Measurements from ENCODE around the gene DNAJB14. TPM values are rescaled to one million over a fixed set of nuclear protein-coding genes. Genes with fewer than 3 reads are reported as not detected.

DNAJB14 gene
- total RNA-seq, 2 donors from 2014 or later: 35.6 to 45.2 TPM

GRCh38 chr4:99886146-99886545, 60.3 kb downstream of the DNAJB14 start:
- intact Hi-C loops (cut with DNase I): no loop called here
- no peak for DNase-seq (ENCODE audit: low spot score)

- intact Hi-C loops (cut with DNase I): no loop called here
- DNase-seq (ENCODE audit: low spot score): no peak
These were observed 60.7 kb downstream of the DNAJB14 start for GRCh38 chr4:99885687-99886086.

- DNase-seq (ENCODE audit: low spot score): no peak
- intact Hi-C loops (cut with DNase I): no loop called here
These were observed 61.3 kb downstream of the DNAJB14 start for GRCh38 chr4:99885063-99885664.

GRCh38 chr4:99879458-99879857, 67.0 kb downstream of the DNAJB14 start:
- intact Hi-C loops (cut with DNase I): no loop called here
- no peak for DNase-seq (ENCODE audit: low spot score)

- intact Hi-C loops (cut with DNase I): no loop called here
- no peak for DNase-seq (ENCODE audit: low spot score)
These were observed 67.8 kb downstream of the DNAJB14 start for GRCh38 chr4:99878604-99879003.

GRCh38 chr4:99876946-99877345, 69.5 kb downstream of the DNAJB14 start:
- no peak for DNase-seq (ENCODE audit: low spot score)
- intact Hi-C loops (cut with DNase I): no loop called here

GRCh38 chr4:99875071-99875470, 71.3 kb downstream of the DNAJB14 start:
- no peak for DNase-seq (ENCODE audit: low spot score)
- intact Hi-C loops (cut with DNase I): no loop called here

GRCh38 chr4:99872570-99872969, 73.8 kb downstream of the DNAJB14 start:
- intact Hi-C loops (cut with DNase I): no loop called here
- no peak for DNase-seq (ENCODE audit: low spot score)

- intact Hi-C loops (cut with DNase I): no loop called here
These were observed 78.3 kb downstream of the DNAJB14 start for GRCh38 chr4:99868126-99868596.

GRCh38 chr4:99863804-99864203, 82.6 kb downstream of the DNAJB14 start:
- no peak for DNase-seq (ENCODE audit: low spot score)
- intact Hi-C loops (cut with DNase I): no loop called here

More at GRCh38 chr4:99868126-99868596, 78.3 kb downstream of the DNAJB14 start:
- no peak for DNase-seq (ENCODE audit: low spot score)

GRCh38 chr4:99861120-99861905, 85.1 kb downstream of the DNAJB14 start:
- intact Hi-C loops (cut with DNase I): no loop called here
- DNase-seq (ENCODE audit: low spot score): no peak

- intact Hi-C loops (cut with DNase I): no loop called here
- no peak for DNase-seq (ENCODE audit: low spot score)
These were observed 85.9 kb downstream of the DNAJB14 start for GRCh38 chr4:99860521-99860920.

GRCh38 chr4:99859618-99860017, 86.8 kb downstream of the DNAJB14 start:
- DNase-seq (ENCODE audit: low spot score): no peak
- intact Hi-C loops (cut with DNase I): no loop called here

- intact Hi-C loops (cut with DNase I): no loop called here
- no peak for DNase-seq (ENCODE audit: low spot score)
These were observed 89.1 kb downstream of the DNAJB14 start for GRCh38 chr4:99857307-99857706.

GRCh38 chr4:99856166-99856565, 90.3 kb downstream of the DNAJB14 start:
- intact Hi-C loops (cut with DNase I): no loop called here
- no peak for DNase-seq (ENCODE audit: low spot score)

- DNase-seq (ENCODE audit: low spot score): no peak
These were observed 90.7 kb downstream of the DNAJB14 start for GRCh38 chr4:99855678-99856077.

GRCh38 chr4:99853999-99854398, 92.4 kb downstream of the DNAJB14 start:
- no peak for DNase-seq (ENCODE audit: low spot score)
- intact Hi-C loops (cut with DNase I): no loop called here

More at GRCh38 chr4:99855678-99856077, 90.7 kb downstream of the DNAJB14 start:
- intact Hi-C loops (cut with DNase I): no loop called here

- DNase-seq (ENCODE audit: low spot score): no peak
- intact Hi-C loops (cut with DNase I): no loop called here
These were observed 93.2 kb downstream of the DNAJB14 start for GRCh38 chr4:99853190-99853589.

- intact Hi-C loops (cut with DNase I): no loop called here
- no peak for DNase-seq (ENCODE audit: low spot score)
These were observed 94.1 kb downstream of the DNAJB14 start for GRCh38 chr4:99852199-99852749.

GRCh38 chr4:99848591-99849001, 97.8 kb downstream of the DNAJB14 start:
- intact Hi-C loops (cut with DNase I): loop anchor here in 1 of 2 donors (5.0 kb wide), 1 partner anchor 354 kb away; no protein-coding TSS in a partner anchor
- no peak for DNase-seq (ENCODE audit: low spot score)
